ENCODE measurements around the gene ODF4.

- no peak for TF ChIP-seq EZH2 (IDR thresholded peaks at IDR 0.05)
- TF ChIP-seq, protein P1, sequence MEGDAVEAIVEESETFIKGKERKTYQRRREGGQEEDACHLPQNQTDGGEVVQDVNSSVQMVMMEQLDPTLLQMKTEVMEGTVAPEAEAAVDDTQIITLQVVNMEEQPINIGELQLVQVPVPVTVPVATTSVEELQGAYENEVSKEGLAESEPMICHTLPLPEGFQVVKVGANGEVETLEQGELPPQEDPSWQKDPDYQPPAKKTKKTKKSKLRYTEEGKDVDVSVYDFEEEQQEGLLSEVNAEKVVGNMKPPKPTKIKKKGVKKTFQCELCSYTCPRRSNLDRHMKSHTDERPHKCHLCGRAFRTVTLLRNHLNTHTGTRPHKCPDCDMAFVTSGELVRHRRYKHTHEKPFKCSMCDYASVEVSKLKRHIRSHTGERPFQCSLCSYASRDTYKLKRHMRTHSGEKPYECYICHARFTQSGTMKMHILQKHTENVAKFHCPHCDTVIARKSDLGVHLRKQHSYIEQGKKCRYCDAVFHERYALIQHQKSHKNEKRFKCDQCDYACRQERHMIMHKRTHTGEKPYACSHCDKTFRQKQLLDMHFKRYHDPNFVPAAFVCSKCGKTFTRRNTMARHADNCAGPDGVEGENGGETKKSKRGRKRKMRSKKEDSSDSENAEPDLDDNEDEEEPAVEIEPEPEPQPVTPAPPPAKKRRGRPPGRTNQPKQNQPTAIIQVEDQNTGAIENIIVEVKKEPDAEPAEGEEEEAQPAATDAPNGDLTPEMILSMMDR (IDR thresholded peaks at IDR 0.05), result no peak
Observed at GRCh38 chr17:8372422-8372821, 32.8 kb downstream of the ODF4 start.

All from neural progenitor cell (in vitro differentiated cells).